ENCODE data around the gene GRIN2D.

Gene GRIN2D

DNA sequence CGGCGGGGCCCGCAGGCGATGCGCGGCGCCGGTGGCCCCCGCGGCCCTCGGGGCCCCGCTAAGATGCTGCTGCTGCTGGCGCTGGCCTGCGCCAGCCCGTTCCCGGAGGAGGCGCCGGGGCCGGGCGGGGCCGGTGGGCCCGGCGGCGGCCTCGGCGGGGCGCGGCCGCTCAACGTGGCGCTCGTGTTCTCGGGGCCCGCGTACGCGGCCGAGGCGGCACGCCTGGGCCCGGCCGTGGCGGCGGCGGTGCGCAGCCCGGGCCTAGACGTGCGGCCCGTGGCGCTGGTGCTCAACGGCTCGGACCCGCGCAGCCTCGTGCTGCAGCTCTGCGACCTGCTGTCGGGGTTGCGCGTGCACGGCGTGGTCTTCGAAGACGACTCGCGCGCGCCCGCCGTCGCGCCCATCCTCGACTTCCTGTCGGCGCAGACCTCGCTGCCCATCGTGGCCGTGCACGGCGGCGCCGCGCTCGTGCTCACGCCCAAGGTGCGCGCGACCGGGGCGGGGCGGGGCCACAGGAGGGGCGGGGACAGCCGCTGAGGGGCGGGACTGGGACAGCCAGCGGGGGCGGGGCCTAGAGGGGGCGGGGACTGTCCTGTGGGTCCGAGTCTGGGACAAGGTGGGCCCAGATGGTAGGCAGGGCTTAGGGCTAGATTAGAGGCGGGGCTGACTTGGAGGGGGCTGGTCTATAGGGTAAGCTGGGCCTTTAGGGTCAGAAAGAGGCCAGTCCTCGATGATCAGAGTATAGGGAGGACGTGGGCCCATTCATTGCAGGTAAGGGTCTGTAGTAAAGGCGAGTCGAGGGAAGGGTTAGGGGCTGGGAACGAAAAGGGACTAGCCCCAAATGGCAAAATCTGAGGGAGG is 5.1 kb downstream of the GRIN2D start:
- peak; percentile 71 for DNase-seq

DNA sequence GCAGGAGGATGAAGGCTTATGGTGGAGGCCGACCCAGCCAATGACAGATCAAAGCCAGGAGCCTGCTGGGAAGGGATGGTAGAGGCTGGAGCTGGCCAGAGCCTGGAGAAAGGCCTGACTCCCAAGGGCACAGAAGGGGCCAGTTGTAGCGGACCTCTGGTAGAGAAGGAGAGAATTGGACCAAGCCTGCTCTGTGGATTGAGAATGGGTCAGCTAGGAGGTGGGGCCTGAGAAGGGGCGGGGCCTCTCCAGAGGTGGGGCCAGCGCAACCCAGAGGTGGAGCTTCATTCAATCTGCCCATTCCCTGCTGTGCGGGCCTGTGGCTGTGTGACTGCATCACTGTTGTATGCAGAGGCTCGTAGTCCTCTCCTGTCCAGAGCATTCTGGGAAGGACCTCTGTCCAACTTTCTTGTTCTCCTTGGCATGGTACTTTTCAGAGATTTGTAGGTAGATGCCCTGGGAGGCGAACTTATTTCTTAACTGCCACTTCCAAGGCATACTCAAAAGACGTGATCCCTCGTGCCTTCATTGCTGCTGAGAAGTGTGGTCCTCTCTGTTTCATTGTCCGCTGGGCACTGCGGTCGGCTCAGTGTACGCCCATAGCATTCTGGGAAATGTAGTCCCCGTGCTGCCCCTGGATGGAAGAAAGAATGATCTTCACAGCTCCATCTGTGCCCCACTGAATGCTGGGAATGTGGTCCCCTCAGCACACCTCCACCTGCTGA is 6.7 kb downstream of the GRIN2D start:
- DNase-seq = no peak

DNA sequence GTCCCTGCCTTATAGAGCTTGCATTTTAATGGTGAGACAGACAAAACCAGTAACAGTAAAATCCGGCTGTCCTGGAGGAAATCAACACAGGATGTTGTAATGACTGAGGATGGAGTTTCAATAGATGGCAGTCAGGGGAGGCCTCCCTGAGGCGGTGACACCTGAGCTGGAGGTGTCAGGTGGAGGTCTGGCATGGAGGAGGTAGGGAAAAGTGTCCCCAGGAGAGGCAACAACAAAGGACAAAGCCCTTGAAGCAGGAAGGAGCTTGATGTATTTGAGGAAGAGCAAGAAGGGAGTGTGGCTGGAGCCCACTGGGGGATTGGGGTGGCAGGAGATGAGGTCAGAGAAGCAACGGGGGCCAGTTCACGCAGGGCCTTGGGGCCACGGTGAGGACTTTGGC is 7.8 kb downstream of the GRIN2D start:
- DNase-seq = no peak

DNA sequence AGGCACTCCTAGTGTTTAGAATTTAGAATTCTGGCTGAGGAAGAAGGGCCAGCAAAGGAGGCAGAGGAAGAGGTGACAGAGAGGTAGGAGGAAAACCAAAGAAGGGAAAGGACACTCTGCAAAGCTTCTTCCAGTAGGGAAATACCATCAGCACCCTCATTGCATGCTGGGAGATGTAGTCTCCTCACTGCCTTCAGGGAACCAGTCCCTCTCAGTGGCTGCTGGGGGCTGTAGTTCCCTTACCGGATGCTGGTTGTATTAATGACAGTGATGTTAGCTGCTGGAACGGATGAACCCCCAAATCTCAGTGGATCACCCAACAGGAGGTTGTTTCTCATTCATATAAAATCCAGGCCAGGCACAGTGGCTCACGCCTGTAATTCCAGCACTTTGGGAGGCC is 10.1 kb downstream of the GRIN2D start:
- peak; percentile 69 for DNase-seq

DNA sequence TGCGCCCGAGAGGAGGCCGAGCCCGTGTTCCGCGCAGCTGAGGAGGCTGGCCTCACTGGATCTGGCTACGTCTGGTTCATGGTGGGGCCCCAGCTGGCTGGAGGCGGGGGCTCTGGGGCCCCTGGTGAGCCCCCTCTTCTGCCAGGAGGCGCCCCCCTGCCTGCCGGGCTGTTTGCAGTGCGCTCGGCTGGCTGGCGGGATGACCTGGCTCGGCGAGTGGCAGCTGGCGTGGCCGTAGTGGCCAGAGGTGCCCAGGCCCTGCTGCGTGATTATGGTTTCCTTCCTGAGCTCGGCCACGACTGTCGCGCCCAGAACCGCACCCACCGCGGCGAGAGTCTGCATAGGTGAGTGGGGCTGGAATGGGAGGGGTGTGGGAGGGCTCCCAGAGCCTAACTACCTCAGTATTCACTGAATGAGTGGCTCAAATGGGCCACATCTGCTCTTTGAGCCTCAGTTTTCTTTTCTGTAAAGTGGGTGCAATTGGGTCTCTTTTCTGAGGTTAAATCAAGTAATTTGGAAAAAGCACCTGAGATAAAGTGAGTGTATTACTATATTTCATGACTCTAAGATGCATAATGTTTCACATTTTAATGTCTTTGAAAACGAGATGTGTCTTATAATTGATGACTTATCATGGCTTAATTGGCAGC is 11.7 kb downstream of the GRIN2D start:
- no peak for DNase-seq

DNA sequence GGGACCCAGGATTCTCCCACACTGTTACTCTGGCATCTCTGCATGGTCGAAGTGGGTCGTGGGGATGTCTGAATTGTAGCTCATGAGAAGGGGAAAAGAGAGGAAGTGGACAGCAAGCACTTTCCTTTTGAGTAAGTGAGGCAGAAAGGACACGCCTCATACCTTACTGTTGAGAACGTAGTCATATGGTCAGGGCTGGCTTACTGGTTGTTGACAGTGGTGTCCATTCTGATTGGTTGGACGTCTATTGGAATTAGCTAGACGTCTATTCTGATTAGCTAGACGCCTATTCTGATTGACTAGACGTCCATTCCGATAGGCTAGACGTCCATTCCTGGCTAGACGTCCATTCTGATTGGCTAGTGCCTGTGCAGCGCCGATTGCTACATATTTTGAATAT is 12.4 kb downstream of the GRIN2D start:
- no peak for DNase-seq

DNA sequence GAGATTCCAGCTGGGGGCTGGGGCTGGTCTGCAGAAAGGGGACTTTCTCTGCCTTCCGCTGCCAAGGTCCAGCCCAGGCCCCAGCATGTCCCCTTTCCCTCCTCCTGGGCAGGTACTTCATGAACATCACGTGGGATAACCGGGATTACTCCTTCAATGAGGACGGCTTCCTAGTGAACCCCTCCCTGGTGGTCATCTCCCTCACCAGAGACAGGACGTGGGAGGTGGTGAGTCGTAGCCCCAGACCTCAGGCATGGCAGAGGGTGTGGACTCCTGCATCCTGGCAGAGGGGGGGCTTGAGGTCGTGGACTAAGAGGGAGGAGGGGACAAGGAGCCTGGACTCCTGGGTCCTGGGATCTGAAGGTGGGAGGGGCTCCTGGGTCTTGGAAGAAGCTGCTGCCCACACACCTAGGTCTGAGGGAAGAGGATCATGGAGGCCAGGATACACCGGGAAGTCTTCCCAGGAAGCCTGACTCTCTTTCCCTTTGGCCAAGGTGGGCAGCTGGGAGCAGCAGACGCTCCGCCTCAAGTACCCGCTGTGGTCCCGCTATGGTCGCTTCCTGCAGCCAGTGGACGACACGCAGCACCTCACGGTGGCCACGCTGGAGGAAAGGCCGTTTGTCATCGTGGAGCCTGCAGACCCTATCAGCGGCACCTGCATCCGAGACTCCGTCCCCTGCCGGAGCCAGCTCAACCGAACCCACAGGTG is 20.6 kb downstream of the GRIN2D start:
- no peak for DNase-seq

DNA sequence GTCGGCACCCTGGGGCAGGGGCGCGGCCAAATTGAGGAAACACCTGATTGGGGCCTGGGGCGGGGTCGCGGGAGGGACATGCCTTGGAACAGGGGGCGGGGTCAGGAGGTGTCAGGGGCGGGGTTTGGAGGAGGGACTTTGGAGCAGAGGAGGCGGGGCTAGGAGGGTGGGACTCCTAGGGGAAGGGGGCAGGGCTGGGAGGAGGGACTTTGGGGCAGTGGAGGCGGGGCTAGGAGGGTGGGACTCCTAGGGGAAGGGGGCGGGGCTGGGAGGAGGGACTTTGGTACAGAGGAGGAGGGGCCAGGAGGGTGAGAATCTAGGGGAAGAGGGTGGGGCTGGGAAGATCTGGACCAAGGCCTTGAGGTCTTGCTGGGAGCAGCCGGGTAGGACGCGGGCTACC is 21.9 kb downstream of the GRIN2D start:
- no peak for DNase-seq

DNA sequence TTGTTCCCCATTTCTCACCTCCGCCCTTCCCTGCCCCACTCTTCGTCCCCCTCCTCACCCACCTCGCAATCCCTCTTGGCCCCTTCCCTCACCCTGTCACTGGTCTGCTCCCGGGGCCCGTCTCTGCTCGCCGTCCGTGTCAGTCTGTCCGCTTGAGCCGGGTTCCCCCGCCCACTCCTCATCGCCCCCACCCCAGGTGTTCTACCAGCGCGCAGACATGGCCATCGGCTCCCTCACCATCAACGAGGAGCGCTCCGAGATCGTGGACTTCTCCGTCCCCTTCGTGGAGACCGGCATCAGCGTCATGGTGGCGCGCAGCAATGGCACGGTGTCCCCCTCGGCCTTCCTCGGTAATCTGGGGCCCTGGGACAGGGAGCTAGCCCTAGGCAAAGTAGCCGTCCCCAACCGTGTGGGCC is 22.3 kb downstream of the GRIN2D start:
- no peak for DNase-seq

DNA sequence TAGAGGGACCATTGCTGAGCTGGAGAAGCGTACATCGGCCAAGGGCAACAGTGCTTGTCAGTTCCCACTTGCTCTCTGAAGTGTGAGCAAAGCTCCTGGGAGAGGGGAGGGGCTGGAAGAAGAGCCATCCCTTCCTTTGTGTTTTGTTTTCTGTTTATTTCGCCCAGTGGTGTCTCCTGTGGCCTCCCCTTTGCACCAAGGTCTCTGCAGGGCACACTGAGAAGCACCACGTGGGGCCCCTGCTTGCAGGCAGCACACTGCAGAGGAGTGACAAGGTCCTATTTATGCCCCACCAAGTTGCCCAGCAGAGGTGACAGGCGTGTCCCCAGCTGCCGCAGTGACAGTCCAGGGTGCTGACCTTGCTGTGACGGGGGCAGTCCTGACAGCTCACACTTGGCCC is 24.0 kb downstream of the GRIN2D start:
- DNase-seq = no peak

DNA sequence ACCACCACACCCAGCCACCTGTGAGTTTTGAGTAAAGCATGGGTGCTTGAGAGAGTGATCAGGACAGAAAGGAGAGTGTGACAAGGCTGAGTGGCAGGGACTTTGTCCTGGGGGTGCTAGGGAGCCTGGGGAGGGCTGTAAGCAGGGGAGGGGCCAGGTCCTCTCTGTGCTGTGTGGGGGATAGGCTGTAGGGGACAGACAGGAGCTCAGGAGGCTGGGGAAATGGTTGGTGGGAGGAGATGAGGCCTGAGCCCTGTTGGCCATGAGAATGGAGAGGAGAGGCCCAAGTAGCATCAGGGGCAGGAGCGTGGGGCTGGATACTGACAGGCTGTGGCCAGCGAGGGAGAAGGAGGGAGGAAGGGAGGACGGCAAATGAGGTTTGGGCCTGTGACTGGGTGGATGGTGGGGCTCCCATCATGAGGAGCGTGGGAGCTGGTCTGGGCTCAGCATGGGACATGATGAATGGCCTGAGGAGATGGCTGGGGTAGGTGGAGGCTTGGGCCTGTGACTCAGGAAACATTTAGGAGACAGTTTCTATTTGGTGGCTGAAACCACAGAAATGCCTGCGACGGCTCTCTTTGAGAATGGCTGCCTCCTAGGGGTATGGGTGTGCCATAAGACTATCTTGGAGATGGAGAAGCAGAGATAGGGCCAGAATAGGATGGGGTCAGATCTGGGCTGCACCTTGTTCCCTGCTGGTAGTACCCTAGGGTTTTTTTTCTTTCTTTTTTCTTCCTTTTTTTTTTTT is 25.0 kb downstream of the GRIN2D start:
- DNase-seq = no peak

DNA sequence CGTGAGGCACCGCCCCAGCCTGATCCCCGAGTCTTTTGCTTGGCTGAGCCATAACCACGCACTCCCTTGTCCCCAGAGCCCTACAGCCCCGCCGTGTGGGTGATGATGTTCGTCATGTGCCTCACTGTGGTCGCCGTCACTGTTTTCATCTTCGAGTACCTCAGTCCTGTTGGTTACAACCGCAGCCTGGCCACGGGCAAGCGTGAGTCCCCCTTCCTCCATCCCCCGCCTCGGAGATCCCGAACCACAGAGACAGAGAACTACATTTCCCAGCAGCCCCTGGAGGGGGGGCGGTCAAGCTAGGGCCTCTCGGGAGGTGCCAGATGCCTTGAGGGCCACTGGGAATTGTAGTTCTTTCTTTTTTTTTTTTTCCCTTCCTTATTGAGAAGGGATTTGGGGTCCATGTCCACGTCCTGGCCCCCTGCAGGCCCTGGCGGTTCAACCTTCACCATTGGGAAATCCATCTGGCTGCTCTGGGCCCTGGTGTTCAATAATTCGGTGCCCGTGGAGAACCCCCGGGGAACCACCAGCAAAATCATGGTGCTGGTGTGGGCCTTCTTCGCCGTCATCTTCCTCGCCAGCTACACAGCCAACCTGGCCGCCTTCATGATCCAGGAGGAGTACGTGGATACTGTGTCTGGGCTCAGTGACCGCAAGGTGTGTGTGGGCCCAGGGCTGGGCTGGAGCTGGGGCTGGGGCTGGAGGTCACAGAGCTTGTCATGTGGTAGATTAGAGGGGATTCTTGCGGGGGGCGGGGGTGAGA is 25.9 kb downstream of the GRIN2D start:
- DNase-seq = no peak

DNA sequence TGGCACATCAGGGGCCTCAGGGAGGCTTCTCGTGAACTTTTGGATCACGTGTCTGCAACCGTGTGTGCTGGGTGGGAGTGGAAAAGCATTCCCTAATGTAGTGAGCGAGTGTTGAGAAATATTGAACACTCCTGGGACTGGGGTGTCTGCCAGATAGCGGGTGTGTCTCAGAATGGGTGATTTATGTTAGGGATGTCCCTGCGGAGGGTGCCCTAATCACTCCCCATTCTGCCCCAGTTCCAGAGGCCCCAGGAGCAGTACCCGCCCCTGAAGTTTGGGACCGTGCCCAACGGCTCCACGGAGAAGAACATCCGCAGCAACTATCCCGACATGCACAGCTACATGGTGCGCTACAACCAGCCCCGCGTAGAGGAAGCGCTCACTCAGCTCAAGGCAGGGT is 28.1 kb downstream of the GRIN2D start:
- DNase-seq = no peak

DNA sequence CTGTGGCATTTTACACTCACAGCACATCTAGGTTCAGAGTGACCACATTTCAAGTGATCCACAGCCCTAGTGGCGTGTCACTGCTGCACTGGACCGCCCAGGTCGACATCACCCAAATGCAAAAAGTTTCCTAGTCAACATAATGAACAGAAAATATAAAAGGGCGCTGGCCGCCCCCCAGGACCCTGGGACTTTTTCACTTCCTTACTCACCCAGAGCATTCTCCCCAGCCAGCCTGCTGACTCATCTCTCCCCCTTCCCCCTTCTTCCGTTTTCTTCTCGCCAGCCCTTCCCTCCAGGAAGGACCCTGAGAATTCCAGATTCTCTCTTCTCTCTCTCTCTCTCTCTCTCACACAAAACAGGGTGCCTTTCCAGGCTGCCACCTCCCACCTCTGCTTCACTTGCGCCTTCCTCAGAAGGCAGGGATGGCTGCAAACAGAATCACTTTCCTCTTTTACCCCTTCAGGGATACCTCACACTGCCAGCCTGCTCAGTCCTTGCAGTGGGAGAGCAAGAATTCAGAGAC is 31.3 kb downstream of the GRIN2D start:
- no peak for DNase-seq

DNA sequence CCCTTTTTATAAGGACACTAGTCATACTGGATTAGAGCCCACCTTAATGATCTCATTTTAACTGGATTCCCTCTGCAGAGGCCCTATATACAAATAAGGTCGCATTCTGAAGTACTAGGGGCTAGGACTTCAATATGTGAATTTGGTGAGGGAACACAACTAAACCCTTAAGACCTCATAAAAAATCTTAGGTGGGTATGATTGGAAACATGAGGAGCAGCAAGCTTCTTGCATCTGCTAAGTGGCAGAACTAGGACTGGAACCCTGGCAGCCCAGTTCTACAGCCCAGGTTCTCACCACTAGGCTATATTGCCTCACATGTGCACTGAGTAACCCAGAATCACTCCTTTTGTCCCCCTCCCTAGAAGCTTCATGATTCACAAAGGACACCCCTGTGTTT is 35.2 kb downstream of the GRIN2D start:
- no peak for DNase-seq

DNA sequence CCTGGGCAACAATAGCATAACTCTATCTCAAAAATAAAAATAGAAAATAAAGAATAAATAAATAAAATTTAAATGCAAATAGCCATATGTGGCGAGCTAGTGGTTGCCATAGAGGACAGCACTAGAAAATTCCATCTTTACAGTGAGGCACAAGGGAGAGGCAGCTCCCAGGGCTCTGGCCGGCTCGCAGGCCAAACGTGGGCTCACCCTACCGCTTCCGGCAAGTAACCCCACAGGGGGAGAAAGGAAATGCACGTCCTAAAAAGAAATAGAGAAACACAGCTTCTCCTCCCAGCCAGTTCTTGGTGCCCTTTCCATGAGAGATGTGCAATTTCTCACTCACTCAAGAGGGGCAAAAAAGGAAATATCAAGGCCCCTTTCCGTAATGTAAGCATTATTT is 39.9 kb downstream of the GRIN2D start:
- DNase-seq = no peak

DNA sequence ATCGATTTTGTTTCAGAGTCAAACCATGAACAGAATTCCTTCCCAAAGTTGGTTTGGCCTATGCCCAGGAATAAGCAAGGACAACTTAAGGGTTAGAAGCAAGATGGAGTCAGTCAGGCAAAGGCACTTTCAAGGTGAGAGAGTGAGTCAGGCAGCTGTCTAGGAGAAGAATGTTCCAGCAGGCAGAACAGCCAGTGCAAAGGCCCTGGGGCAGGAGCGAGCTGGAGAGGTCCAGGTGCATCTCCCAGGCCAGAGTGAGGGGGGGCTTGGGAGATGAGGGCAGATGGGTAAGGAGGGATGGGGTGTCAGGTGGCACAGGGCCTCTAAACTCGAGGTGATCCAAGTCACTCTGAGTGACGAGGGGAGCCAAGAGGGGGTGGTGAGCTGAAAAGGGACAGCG is 43.1 kb downstream of the GRIN2D start:
- no peak for DNase-seq

DNA sequence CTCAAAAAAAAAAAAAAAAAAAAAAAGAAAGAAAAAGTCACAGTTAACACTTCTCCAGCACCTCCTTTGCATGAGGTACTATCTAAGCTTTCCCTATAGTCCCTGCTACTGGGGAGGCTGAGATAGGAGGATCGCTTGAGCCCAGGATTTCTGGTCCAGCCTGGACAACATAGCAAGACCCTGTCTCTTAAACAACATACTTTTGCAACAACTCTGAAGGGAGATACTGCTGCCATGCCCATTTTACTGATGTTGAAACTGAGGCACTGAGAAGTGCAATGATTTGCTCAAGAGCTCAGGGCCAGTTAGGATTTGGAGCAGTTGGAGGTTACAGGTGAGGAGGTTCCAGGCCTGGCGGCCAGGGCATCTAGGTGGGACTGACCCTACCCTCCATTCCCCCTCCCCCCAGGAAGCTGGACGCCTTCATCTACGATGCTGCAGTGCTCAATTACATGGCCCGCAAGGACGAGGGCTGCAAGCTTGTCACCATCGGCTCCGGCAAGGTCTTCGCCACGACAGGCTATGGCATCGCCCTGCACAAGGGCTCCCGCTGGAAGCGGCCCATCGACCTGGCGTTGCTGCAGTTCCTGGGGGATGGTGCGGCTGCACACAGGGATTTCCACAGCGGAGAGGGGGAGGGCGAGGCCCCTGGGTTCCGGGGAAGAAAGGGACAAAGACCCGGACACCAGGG is 48.0 kb downstream of the GRIN2D start:
- DNase-seq = no peak

DNA sequence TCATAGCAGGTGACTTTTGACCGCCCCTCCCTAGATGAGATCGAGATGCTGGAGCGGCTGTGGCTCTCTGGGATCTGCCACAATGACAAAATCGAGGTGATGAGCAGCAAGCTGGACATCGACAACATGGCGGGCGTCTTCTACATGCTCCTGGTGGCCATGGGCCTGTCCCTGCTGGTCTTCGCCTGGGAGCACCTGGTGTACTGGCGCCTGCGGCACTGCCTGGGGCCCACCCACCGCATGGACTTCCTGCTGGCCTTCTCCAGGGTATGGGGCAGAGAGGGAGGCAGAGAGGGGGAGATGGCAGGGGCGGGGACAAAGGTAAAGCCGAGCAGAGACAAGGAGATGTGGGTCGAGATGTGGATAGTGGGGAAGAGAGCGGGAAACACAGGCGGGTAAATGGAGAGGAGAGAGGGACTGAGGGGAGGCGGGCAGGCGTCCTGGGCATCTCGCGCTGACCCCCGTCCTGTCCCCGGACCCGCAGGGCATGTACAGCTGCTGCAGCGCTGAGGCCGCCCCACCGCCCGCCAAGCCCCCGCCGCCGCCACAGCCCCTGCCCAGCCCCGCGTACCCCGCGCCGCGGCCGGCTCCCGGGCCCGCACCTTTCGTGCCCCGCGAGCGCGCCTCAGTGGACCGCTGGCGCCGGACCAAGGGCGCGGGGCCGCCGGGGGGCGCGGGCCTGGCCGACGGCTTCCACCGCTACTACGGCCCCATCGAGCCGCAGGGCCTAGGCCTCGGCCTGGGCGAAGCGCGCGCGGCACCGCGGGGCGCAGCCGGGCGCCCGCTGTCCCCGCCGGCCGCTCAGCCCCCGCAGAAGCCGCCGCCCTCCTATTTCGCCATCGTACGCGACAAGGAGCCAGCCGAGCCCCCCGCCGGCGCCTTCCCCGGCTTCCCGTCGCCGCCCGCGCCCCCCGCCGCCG is 48.9 kb downstream of the GRIN2D start:
- no peak for DNase-seq

DNA sequence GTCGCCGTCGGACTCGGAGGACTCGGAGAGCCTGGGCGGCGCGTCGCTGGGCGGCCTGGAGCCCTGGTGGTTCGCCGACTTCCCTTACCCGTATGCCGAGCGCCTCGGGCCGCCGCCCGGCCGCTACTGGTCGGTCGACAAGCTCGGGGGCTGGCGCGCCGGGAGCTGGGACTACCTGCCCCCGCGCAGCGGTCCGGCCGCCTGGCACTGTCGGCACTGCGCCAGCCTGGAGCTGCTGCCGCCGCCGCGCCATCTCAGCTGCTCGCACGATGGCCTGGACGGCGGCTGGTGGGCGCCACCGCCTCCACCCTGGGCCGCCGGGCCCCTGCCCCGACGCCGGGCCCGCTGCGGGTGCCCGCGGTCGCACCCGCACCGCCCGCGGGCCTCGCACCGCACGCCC is 49.8 kb downstream of the GRIN2D start:
- DNase-seq = no peak
